Measurements from ENCODE around the gene LY9. TPM values are rescaled to one million over a fixed set of nuclear protein-coding genes. Genes with fewer than 3 reads are reported as not detected.

The LY9 gene
- total RNA-seq, 4 donors from 2014 or later, result 1.6 to 39.6 (median 3.6) TPM

GRCh38 chr1:160806784-160807183 lies 10.8 kb downstream of the LY9 start:
- no peak for DNase-seq
- H3K27ac ChIP-seq, result no peak overlapping the region
- peaks cover 0 to 5% (median 0%) of the 10 kb centered on the region in 4 donors for H3K9me3 ChIP-seq
- TF ChIP-seq, protein P1, sequence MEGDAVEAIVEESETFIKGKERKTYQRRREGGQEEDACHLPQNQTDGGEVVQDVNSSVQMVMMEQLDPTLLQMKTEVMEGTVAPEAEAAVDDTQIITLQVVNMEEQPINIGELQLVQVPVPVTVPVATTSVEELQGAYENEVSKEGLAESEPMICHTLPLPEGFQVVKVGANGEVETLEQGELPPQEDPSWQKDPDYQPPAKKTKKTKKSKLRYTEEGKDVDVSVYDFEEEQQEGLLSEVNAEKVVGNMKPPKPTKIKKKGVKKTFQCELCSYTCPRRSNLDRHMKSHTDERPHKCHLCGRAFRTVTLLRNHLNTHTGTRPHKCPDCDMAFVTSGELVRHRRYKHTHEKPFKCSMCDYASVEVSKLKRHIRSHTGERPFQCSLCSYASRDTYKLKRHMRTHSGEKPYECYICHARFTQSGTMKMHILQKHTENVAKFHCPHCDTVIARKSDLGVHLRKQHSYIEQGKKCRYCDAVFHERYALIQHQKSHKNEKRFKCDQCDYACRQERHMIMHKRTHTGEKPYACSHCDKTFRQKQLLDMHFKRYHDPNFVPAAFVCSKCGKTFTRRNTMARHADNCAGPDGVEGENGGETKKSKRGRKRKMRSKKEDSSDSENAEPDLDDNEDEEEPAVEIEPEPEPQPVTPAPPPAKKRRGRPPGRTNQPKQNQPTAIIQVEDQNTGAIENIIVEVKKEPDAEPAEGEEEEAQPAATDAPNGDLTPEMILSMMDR (IDR thresholded peaks at IDR 0.05), result no peak
- no peak for TF ChIP-seq POLR2A (IDR thresholded peaks at IDR 0.05)
- peaks cover 0 to 14% (median 0%) of the 10 kb centered on the region in 4 donors for H3K4me1 ChIP-seq
- H3K27me3 ChIP-seq, result no peaks in the 10 kb centered on the region
- H3K36me3 ChIP-seq, result no peaks in the 10 kb centered on the region
- H3K4me3 ChIP-seq, result no peak overlapping the region

DNA sequence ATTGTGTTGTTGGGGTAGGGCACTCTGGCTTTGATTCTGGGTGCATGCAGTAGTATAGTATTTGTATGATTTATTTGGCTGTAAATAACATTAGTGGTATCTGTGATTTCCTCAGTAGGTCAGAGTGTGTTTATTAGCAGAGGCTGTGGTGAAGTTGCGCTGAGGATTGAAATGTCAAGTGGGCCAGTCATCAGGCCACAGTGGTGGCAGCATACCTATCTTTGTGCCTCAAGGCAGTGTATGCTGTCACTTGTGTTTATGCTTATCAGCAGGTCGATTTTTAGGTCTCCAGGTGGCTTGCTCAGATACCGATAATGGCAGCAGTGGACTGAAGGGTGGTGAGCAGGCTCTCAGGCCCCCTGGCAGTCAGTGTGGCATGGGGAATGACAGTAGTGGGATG lies 11.3 kb downstream of the LY9 start:
- no peak for TF ChIP-seq POLR2A (IDR thresholded peaks at IDR 0.05)
- TF ChIP-seq, protein P1 (IDR thresholded peaks at IDR 0.05), result no peak
- Histone ChIP-seq H3K36me3 (no peaks in the 10 kb centered on the region), H3K27me3 (no peaks in the 10 kb centered on the region), H3K4me3 (no peak overlapping the region), H3K4me1 (peaks cover 0 to 11% (median 0%) of the 10 kb centered on the region in 4 donors), H3K27ac (no peak overlapping the region), H3K9me3 (peaks cover 0 to 5% (median 0%) of the 10 kb centered on the region in 4 donors)
- no peak for DNase-seq

DNA sequence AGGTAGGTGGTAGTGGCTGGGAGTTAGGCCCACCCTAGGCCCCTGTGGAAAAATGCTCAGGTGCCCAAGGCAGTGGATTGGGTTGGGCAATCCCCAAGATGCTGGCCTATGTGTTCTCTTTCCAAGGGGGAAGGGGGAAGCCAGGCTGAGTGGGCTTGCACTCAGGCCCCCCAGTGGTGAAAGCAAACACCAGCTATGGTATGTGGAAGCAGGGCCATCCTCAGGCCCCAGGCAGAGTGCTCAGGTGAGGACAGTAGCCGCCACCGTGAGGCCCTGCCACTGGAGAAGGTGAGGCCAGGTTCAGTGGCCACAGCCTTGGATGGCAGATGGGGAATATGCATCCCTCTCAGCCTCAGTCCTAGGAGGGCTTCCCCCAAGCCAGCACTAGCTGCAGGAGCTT lies 11.8 kb downstream of the LY9 start:
- Histone ChIP-seq H3K27ac (no peak overlapping the region), H3K4me1 (peaks cover 0 to 11% (median 0%) of the 10 kb centered on the region in 4 donors), H3K4me3 (no peak overlapping the region), H3K9me3 (peaks cover 0 to 5% (median 0%) of the 10 kb centered on the region in 4 donors), H3K36me3 (no peaks in the 10 kb centered on the region), H3K27me3 (no peaks in the 10 kb centered on the region)
- no peak for TF ChIP-seq POLR2A (IDR thresholded peaks at IDR 0.05)
- TF ChIP-seq, protein P1 (IDR thresholded peaks at IDR 0.05), result no peak
- DNase-seq, result no peak

DNA sequence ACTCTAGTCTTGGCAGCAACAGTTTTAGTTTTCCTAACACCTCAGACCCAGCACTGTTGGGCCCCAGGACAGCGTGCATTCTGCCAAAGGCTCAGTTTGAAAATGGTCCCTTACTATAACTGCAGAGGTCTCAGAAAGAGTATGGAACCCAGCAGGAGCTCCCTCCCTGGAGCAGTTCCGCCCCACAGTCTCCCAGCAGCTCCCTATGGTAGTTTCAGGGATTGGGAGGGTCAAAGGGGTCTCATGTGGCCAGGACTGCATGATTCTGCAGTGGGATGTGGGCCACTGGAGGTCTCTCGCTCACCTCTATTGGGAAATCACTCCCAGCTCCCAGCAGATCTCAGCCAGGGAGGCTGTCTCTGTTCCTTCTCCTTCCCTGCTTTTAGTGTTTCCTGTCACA lies 12.3 kb downstream of the LY9 start:
- TF ChIP-seq POLR2A (IDR thresholded peaks at IDR 0.05), result no peak
- TF ChIP-seq, protein P1 (IDR thresholded peaks at IDR 0.05), result no peak
- Histone ChIP-seq H3K9me3 (peaks cover 0 to 5% (median 0%) of the 10 kb centered on the region in 4 donors), H3K36me3 (no peaks in the 10 kb centered on the region), H3K4me3 (no peak overlapping the region), H3K27me3 (no peaks in the 10 kb centered on the region), H3K27ac (no peak overlapping the region), H3K4me1 (peaks cover 0 to 11% (median 0%) of the 10 kb centered on the region in 4 donors)
- no peak for DNase-seq

GRCh38 chr1:160810486-160810885 lies 14.5 kb downstream of the LY9 start:
- no peaks in the 10 kb centered on the region for H3K27me3 ChIP-seq
- H3K4me1 ChIP-seq, result peaks cover 0 to 11% (median 0%) of the 10 kb centered on the region in 4 donors
- H3K9me3 ChIP-seq, result peaks cover 0 to 5% (median 0%) of the 10 kb centered on the region in 4 donors
- TF ChIP-seq, protein P1 (IDR thresholded peaks at IDR 0.05), result no peak
- no peak for TF ChIP-seq POLR2A (IDR thresholded peaks at IDR 0.05)
- DNase-seq, result no peak
- no peaks in the 10 kb centered on the region for H3K36me3 ChIP-seq
- no peak overlapping the region for H3K4me3 ChIP-seq
- H3K27ac ChIP-seq, result no peak overlapping the region

DNA sequence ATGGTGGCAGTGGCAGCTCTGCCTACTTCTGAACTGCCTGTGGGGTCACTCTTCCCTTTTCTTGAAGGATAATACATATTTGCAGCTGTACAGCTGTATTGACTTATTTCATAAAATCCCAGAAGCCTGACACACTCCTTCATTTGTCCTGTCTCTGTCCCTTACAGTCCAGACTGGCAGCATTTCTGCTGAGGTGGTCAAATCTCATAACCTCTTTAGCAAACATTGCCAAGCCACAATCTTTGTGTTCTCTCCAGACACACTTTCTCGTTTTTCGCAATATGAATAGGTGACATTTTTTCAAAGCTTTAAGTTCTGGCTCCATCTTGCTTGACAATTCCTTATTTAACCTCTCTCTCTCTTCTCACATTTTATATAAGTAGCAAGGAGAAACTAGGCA lies 15.2 kb downstream of the LY9 start:
- H3K36me3 ChIP-seq, result no peaks in the 10 kb centered on the region
- H3K9me3 ChIP-seq, result peaks cover 0 to 4% (median 0%) of the 10 kb centered on the region in 4 donors
- H3K4me3 ChIP-seq, result no peak overlapping the region
- DNase-seq, result no peak
- H3K4me1 ChIP-seq, result peaks cover 0 to 11% (median 0%) of the 10 kb centered on the region in 4 donors
- H3K27ac ChIP-seq, result no peak overlapping the region
- TF ChIP-seq, protein P1 (IDR thresholded peaks at IDR 0.05), result no peak
- TF ChIP-seq POLR2A (IDR thresholded peaks at IDR 0.05), result no peak
- no peaks in the 10 kb centered on the region for H3K27me3 ChIP-seq
